ENCODE measurements around the gene ATF4. TPM values are rescaled to one million over a fixed set of nuclear protein-coding genes. Genes with fewer than 3 reads are reported as not detected.

The ATF4 gene
- total and polyA plus RNA-seq, 2 of the 13 experiments (the other 11 are each of a cell fraction or from before 2014, with no cell fraction given), result 486 to 1,297 TPM

DNA sequence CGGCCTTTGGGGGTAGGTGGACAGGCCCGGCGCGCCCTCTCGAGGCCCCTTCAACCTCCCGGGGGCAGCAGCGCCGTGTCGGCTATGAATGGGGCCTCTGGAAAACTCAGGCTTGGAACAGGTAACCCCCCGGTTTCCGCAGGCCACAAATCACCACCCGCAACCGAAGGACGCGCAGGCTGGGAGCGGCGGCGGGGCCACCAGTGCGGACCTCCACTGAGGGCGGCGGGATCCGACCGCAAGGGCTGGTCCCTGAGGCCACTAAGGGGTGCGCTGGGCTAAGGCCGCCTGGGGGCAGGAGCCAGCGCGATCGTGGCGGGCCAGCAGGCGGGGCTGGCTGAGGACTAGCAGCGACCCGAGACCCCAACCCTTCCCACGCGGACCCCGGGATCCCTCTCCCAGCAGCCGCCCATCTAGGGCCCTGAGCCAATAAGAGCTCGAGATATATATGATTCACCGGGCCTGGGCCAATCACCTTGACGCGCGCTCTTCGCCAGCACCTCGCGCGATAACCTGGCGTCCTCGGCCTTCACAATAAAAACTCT lies 609 bp upstream of the ATF4 start (continued):
- TF ChIP-seq ZNF737 (CRISPR knock-in tag; IDR thresholded peaks at IDR 0.05; ENCODE audit: borderline replicate concordance) (no peak), ZNF33A (CRISPR knock-in tag; IDR thresholded peaks at IDR 0.05; ENCODE audit: borderline replicate concordance) (no peak), ZNF782 (CRISPR knock-in tag; IDR thresholded peaks at IDR 0.05; ENCODE audit: borderline replicate concordance) (no peak), FOXP4 (CRISPR knock-in tag; IDR thresholded peaks at IDR 0.05) (no peak), RNF2 (conservative IDR thresholded peaks at IDR 0.05; ENCODE audit: low read depth) (no peak), TSC22D2 (CRISPR knock-in tag; IDR thresholded peaks at IDR 0.05; ENCODE audit: borderline replicate concordance) (no peak), SAP130 (CRISPR knock-in tag; IDR thresholded peaks at IDR 0.05; ENCODE audit: low read depth) (peak; percentile 55), ZZZ3 (CRISPR knock-in tag; IDR thresholded peaks at IDR 0.05; ENCODE audit: borderline replicate concordance) (0 out of 2 replicates have a peak, but pooled peaks have one; percentile 10), RAD21 (CRISPR knock-in tag; IDR thresholded peaks at IDR 0.05) (peak; percentile 48), RORA (CRISPR knock-in tag; IDR thresholded peaks at IDR 0.05) (no peak), TCF7L2 (IDR thresholded peaks at IDR 0.05; ENCODE audit: low read depth, low read length) (no peak), ZNF292 (CRISPR knock-in tag; IDR thresholded peaks at IDR 0.05; ENCODE audit: borderline replicate concordance, low read depth) (no peak), NCOR1 (IDR thresholded peaks at IDR 0.05; ENCODE audit: borderline replicate concordance, low read length) (no peak), NR2F1 (CRISPR knock-in tag; IDR thresholded peaks at IDR 0.05) (no peak), ZNF160 (CRISPR knock-in tag; IDR thresholded peaks at IDR 0.05) (no peak), SNRNP70 (IDR thresholded peaks at IDR 0.05; ENCODE audit: low read depth, low read length) (no peak), ZNF430 (CRISPR knock-in tag; IDR thresholded peaks at IDR 0.05) (no peak), HNF1B (CRISPR knock-in tag; IDR thresholded peaks at IDR 0.05) (no peak; the same call in 1 of the 2 replicates), ZNF136 (CRISPR knock-in tag; IDR thresholded peaks at IDR 0.05; ENCODE audit: low read depth) (no peak), ZNF792 (CRISPR knock-in tag; IDR thresholded peaks at IDR 0.05) (no peak), ZNF777 (CRISPR knock-in tag; IDR thresholded peaks at IDR 0.05) (no peak), ZNF432 (CRISPR knock-in tag; IDR thresholded peaks at IDR 0.05; ENCODE audit: borderline replicate concordance) (no peak), ERF (CRISPR knock-in tag; IDR thresholded peaks at IDR 0.05) (no peak), KLF12 (CRISPR knock-in tag; IDR thresholded peaks at IDR 0.05; ENCODE audit: borderline replicate concordance) (no peak), CCAR2 (optimal IDR thresholded peaks at IDR 0.05; ENCODE audit: low read depth, low read length) (no peak)
- TF ChIP-seq, protein P1, sequence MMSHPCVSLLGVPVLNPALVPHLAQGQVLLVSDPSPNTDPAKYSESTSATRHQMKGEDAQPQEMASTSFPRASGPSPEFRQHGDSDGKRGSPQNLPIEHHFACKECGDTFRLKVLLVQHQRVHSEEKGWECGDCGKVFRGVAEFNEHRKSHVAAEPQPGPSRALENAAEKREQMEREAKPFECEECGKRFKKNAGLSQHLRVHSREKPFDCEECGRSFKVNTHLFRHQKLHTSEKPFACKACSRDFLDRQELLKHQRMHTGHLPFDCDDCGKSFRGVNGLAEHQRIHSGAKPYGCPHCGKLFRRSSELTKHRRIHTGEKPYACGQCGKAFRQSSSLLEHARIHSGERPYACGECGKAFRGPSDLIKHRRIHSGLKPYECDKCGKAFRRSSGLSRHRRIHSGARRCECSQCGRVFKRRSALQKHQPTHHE (CRISPR knock-in tag; IDR thresholded peaks at IDR 0.05; ENCODE audit: borderline replicate concordance), result no peak
- TF ChIP-seq, protein P2, sequence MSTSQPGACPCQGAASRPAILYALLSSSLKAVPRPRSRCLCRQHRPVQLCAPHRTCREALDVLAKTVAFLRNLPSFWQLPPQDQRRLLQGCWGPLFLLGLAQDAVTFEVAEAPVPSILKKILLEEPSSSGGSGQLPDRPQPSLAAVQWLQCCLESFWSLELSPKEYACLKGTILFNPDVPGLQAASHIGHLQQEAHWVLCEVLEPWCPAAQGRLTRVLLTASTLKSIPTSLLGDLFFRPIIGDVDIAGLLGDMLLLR (CRISPR knock-in tag; IDR thresholded peaks at IDR 0.05), result 0 out of 2 replicates have a peak, but pooled peaks have one; percentile 49

Measured in HepG2 (cell line).